Right atrium auricular region (tissue), 2 donors: ENCODE measurements around the gene RAB11FIP5. TPM values are rescaled to one million over a fixed set of nuclear protein-coding genes. Genes with fewer than 3 reads are reported as not detected.

Experiments used
- DNase-seq: peaks from one replicate; pipeline ENCODE4 v3.0.0-alpha.2; 2019; ENCODE audit warnings: low spot score
- H3K27ac ChIP-seq, 2 donors: fragments of 200-600 bp; sonication (generic); 1 replicate in 1 of 2; 2 replicates in 1 of 2; pipeline ENCODE4 v1.5.1; 2016 to 2019
- H3K27me3 ChIP-seq, 2 donors: fragments of 200-600 bp; sonication (generic); one replicate each; pipeline versions ENCODE4 v1.5.1 to v1.6.0; 2017 to 2019
- H3K36me3 ChIP-seq: fragments of 200-600 bp; sonication (generic); one replicate; pipeline ENCODE4 v1.5.1; 2016
- H3K4me1 ChIP-seq, 2 donors: fragments of 200-600 bp; sonication (generic); one replicate each; pipeline versions ENCODE4 v1.5.1 to v1.6.0; 2017 to 2019
- H3K4me3 ChIP-seq, 2 donors: fragments of 200-600 bp; sonication (generic); 1 replicate in 1 of 2; 2 replicates in 1 of 2; pipeline ENCODE4 v1.5.1; 2017 to 2019; ENCODE audit warnings: mild to moderate bottlenecking in 1 of 2, moderate library complexity in 1 of 2
- H3K9me3 ChIP-seq, 2 donors: fragments of 200-600 bp; sonication (generic); one replicate each; pipeline ENCODE4 v1.5.1; 2019
- CTCF ChIP-seq, 2 donors: fragments of 200-600 bp; sonication (generic); IDR thresholded peaks; one replicate each; pipeline ENCODE4 v1.5.1; 2019; ENCODE audit warnings: antibody characterized with exemption in 2 of 2
- total RNA-seq, 2 donors: library from RNA; depleted of rRNA; stranded (reverse); fragments of >200 nt; gene quantifications; one replicate each; pipeline ENCODE4 v1.1.0, GENCODE V29; 2016

Gene RAB11FIP5
- total RNA-seq, 2 donors from 2014 or later = 28.6 to 34.1 TPM

DNA sequence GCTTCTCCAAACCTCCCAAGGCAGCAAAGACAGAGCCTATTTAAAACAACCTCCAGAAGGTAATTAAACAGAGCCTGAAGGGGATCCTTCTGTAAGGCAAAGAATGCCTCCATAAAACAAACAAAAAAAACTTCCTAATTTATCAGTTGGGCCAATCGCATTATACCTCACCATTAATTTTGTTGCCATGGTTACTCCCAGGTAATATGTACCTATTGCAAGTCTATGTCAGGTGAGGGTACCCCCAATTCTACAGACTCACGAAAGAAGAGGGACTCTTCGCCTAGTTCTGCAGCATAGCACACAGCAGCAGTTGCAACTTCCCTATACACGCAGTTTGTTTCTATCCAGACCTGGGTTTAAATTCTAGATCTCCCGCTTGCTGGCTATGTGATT, 80.0 kb downstream of the RAB11FIP5 start:
- no peaks in the 10 kb centered on the region for H3K27me3 ChIP-seq
- no peak overlapping the region for H3K27ac ChIP-seq
- no peak for DNase-seq
- no peak for TF ChIP-seq CTCF (IDR thresholded peaks at IDR 0.05)
- no peaks in the 10 kb centered on the region for H3K9me3 ChIP-seq
- no peak overlapping the region for H3K4me3 ChIP-seq
- H3K4me1 ChIP-seq = no peaks in the 10 kb centered on the region
- no peaks in the 10 kb centered on the region for H3K36me3 ChIP-seq

DNA sequence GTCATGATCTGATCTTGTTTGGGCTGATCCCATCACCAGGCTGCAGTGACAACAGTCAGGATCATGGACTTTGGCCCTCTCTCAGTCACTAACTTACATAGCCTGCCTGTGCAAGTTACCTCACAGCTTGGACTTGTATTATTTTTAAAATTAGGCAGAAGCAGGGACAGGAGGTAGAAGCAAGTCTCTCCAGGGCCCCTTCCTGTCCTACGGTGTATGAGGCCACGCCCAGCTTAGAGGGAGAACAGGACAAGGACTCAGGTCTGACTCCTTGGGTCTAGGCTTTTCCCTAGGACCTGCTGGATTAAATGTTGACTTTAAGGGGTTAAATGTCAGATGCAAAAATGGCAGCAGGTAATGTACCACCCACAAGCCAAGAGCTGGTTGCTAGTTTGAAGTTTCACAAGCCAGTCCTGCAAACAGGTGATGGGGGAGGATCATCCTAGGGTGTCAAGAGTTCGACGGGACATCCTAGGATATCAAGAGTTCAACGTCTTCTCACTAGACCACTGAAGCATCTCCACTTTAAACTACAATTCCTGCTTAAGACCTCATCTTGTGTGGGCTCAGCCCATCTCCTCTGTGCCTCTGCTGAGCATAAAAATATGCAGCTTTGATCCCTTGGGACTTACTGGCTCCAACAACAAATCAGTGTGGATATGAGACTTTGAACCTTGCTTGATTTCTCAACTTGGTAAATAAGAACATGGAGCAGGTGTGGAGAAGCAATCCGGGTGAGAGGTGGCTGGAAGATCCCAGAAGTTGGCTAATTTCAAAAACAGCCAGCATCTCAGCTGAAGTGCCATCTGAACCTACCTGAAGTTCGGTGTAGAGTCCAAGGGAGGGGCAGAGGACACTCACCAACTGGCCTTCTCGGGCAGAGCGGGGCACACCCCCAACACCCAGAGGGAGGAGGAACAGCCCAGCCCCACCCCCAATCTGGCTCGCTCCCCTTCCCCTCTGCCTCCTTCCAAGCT, 80.7 kb downstream of the RAB11FIP5 start:
- Histone ChIP-seq H3K27ac (no peak overlapping the region), H3K4me1 (no peaks in the 10 kb centered on the region), H3K27me3 (no peaks in the 10 kb centered on the region), H3K9me3 (no peaks in the 10 kb centered on the region), H3K4me3 (no peak overlapping the region), H3K36me3 (no peaks in the 10 kb centered on the region)
- DNase-seq = peak; percentile 36
- TF ChIP-seq CTCF (IDR thresholded peaks at IDR 0.05) = no peak

- TF ChIP-seq CTCF (IDR thresholded peaks at IDR 0.05) = no peak
- peak; percentile 28 for DNase-seq
- Histone ChIP-seq H3K27ac (no peak overlapping the region), H3K27me3 (no peaks in the 10 kb centered on the region), H3K4me3 (no peak overlapping the region), H3K36me3 (no peaks in the 10 kb centered on the region), H3K4me1 (no peaks in the 10 kb centered on the region), H3K9me3 (no peaks in the 10 kb centered on the region)
Measured at GRCh38 chr2:73031095-73031678, 81.6 kb downstream of the RAB11FIP5 start.

DNA sequence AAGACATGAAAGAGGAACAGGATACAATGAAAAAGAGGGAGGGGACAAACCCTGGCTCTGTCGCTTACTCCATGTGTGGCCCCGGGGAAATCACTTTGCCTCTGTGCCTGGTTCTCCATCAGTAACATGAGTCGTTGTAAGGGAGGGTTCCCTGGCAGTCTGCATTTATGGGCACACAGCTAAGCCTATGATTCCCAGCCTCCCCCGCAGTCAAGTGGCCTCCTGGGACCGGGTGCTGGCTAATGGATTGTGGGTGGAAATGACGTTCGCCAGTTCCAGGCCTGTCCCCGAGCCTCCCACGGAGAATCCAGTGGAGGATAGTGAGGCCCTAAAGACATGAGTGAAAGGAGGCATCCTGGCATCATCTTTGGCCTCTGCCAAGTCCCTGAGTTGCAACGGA, 83.9 kb downstream of the RAB11FIP5 start:
- DNase-seq = peak; percentile 43
- Histone ChIP-seq H3K36me3 (no peaks in the 10 kb centered on the region), H3K27ac (no peak overlapping the region), H3K4me3 (no peak overlapping the region), H3K9me3 (no peaks in the 10 kb centered on the region), H3K4me1 (no peaks in the 10 kb centered on the region), H3K27me3 (no peaks in the 10 kb centered on the region)
- no peak for TF ChIP-seq CTCF (IDR thresholded peaks at IDR 0.05)

DNA sequence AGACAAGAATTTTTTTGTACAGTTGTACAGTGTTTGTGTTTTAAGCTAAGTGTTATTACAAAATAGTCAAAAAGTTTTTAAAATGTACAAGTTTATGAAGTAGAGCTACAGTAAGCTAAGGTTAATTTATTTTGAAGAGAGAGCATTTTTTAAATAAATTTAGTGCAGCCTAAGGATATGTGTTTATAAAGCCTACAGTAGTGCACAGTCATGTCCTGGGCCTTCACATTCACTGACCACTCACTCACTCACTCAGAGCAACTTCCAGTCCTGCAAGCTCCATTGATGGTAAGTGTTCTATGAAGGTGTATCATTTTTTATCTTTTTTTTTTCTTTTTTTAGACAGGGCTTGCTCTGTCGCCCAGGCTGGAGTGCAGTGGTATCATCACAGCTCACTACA, 85.4 kb downstream of the RAB11FIP5 start:
- H3K4me3 ChIP-seq = no peak overlapping the region
- peaks cover 2% of the 10 kb centered on the region for H3K36me3 ChIP-seq
- H3K27ac ChIP-seq = no peak overlapping the region
- H3K4me1 ChIP-seq = no peaks in the 10 kb centered on the region
- DNase-seq = peak; percentile 21
- H3K27me3 ChIP-seq = no peaks in the 10 kb centered on the region
- no peaks in the 10 kb centered on the region for H3K9me3 ChIP-seq
- TF ChIP-seq CTCF (IDR thresholded peaks at IDR 0.05) = no peak
